Measurements from ENCODE around the gene TMEM60.
"Not testable (repeated sequence)": the region's sequence is repeated elsewhere in the genome, so short reads cannot be mapped to it uniquely, and the experiment has no call there.

Gene TMEM60

GRCh38 chr7:77794000-77794399, 4.2 kb downstream of the TMEM60 start:
- no peak for DNase-seq (ENCODE audit: low read depth)
- no peak for TF ChIP-seq CTCF (conservative IDR thresholded peaks at IDR 0.05; ENCODE audit: low read depth, low read length)

DNA sequence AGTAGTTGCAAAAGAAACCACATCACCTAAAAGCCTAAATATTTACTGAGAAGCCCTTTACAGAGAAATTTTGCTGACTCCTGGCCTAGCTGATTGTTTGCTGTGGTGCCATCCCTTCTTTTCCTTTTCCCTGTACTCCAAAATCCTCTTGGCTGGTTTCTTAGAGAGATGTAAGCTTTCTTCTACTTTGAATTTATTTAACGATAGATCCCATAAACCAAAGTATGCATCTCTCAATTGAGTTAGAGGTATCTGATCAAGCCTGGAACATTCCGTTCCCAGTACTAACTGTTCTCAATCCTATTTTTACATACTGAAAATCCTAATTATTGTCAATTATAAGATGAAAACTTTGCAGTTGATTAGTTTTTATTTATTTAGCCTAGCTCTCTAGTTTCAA, 6.3 kb downstream of the TMEM60 start:
- no peak for TF ChIP-seq CTCF (conservative IDR thresholded peaks at IDR 0.05; ENCODE audit: low read depth, low read length)
- H3K4me3 ChIP-seq (ENCODE audit: low read depth, low read length): no peak overlapping the region
- peak; percentile 35 for DNase-seq (ENCODE audit: low read depth)

More at GRCh38 chr7:77794000-77794399, 4.2 kb downstream of the TMEM60 start:
- H3K4me3 ChIP-seq (ENCODE audit: low read depth, low read length): no peak overlapping the region

DNA sequence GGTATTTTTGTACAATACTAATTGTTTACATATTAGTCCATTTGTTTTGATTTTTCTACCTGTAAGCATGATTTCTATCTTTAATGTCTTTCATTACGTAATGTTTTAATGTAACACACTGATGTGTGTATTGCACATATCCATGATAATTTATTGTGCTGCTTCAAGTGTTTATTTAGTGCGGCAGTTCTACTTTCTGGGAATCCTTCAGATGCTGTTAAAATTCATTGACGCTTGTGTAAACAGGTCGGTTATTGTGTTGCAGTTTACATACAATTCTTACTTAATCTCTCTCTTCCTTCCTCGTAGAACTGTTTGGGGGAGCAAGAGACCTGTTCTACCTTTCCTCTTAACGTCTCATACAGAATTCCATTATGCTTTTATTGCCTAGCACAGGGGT, 6.9 kb downstream of the TMEM60 start:
- H3K4me3 ChIP-seq (ENCODE audit: low read depth, low read length): no peak overlapping the region
- DNase-seq (ENCODE audit: low read depth): no peak
- no peak for TF ChIP-seq CTCF (conservative IDR thresholded peaks at IDR 0.05; ENCODE audit: low read depth, low read length)

- no peak for DNase-seq (ENCODE audit: low read depth)
- TF ChIP-seq CTCF (conservative IDR thresholded peaks at IDR 0.05; ENCODE audit: low read depth, low read length): no peak
Observed at GRCh38 chr7:77788327-77788902, 9.8 kb downstream of the TMEM60 start.

GRCh38 chr7:77786741-77787140, 11.5 kb downstream of the TMEM60 start:
- no peak for DNase-seq (ENCODE audit: low read depth)
- TF ChIP-seq CTCF (conservative IDR thresholded peaks at IDR 0.05; ENCODE audit: low read depth, low read length): no peak
- no peak overlapping the region for H3K4me3 ChIP-seq (ENCODE audit: low read depth, low read length)

More at GRCh38 chr7:77788327-77788902, 9.8 kb downstream of the TMEM60 start:
- H3K4me3 ChIP-seq (ENCODE audit: low read depth, low read length): no peak overlapping the region

DNA sequence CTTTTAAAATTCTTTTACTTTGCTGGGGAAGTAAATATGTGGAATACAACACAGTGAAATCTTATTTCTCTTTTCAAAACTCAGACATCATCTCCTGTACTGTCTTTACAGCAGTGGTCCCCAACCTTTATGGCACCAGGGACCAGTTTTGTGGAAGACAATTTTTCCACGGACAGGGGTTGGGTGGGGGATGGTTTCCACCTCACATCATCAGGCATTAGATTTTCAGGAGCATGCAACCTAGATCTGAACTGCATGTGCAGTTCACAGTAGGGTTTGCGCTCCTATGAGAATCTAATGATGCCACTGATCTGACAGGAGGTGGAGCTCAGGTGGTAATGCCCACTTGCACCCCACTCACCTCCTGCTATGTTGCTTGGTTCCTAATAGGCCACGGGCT, 12.2 kb downstream of the TMEM60 start:
- TF ChIP-seq CTCF (conservative IDR thresholded peaks at IDR 0.05; ENCODE audit: low read depth, low read length): no peak
- DNase-seq (ENCODE audit: low read depth): no peak
- no peak overlapping the region for H3K4me3 ChIP-seq (ENCODE audit: low read depth, low read length)

- DNase-seq (ENCODE audit: low read depth); H3K4me3 ChIP-seq (ENCODE audit: low read depth, low read length): not testable (repeated sequence)
Observed at GRCh38 chr7:77784426-77784825, 13.8 kb downstream of the TMEM60 start.
